ENCODE data around the gene CASTOR1. TPM values are rescaled to one million over a fixed set of nuclear protein-coding genes. Genes with fewer than 3 reads are reported as not detected.

The CASTOR1 gene
- total RNA-seq, 3 donors from 2014 or later: 1.1 to 2.9 (median 2.4) TPM

- ATAC-seq: no peak
- no peaks in the 10 kb centered on the region for H3K9me3 Mint-ChIP-seq
- H3K27me3 Mint-ChIP-seq (ENCODE audit: low read depth): no peaks in the 10 kb centered on the region
- H3K36me3 Mint-ChIP-seq (ENCODE audit: insufficient read depth): peaks cover 6% of the 10 kb centered on the region
- H3K4me1 Mint-ChIP-seq (ENCODE audit: low read depth): peaks cover 39% of the 10 kb centered on the region
- peak overlapping the region; percentile 74 for H3K4me3 Mint-ChIP-seq
- DNase-seq: peak; percentile 84
Observed at GRCh38 chr22:30262917-30263741, 26.2 kb downstream of the CASTOR1 start.

- H3K9me3 Mint-ChIP-seq: no peaks in the 10 kb centered on the region
- no peak overlapping the region for H3K4me3 Mint-ChIP-seq
- no peak for ATAC-seq
- peaks cover 30% of the 10 kb centered on the region for H3K4me1 Mint-ChIP-seq (ENCODE audit: low read depth)
- DNase-seq: no peak
- H3K36me3 Mint-ChIP-seq (ENCODE audit: insufficient read depth): peaks cover 6% of the 10 kb centered on the region
- H3K27me3 Mint-ChIP-seq (ENCODE audit: low read depth): no peaks in the 10 kb centered on the region
Observed at GRCh38 chr22:30262112-30262511, 27.2 kb downstream of the CASTOR1 start.

- Mint-ChIP-seq H3K36me3 (ENCODE audit: insufficient read depth) (peaks cover 6% of the 10 kb centered on the region), H3K9me3 (no peaks in the 10 kb centered on the region), H3K4me1 (ENCODE audit: low read depth) (peaks cover 28% of the 10 kb centered on the region), H3K27me3 (ENCODE audit: low read depth) (no peaks in the 10 kb centered on the region), H3K4me3 (no peak overlapping the region)
- DNase-seq: no peak
- no peak for ATAC-seq
Observed at GRCh38 chr22:30261134-30261533, 28.2 kb downstream of the CASTOR1 start.

- Mint-ChIP-seq H3K36me3 (ENCODE audit: insufficient read depth) (peaks cover 6% of the 10 kb centered on the region), H3K9me3 (no peaks in the 10 kb centered on the region), H3K27me3 (ENCODE audit: low read depth) (no peaks in the 10 kb centered on the region), H3K4me1 (ENCODE audit: low read depth) (peaks cover 26% of the 10 kb centered on the region), H3K4me3 (no peak overlapping the region)
- no peak for ATAC-seq
- no peak for DNase-seq
Observed at GRCh38 chr22:30260682-30261081, 28.6 kb downstream of the CASTOR1 start.

- Mint-ChIP-seq H3K9me3 (no peaks in the 10 kb centered on the region), H3K4me1 (ENCODE audit: low read depth) (peaks cover 22% of the 10 kb centered on the region)
- no peak for ATAC-seq
Observed at GRCh38 chr22:30260276-30260675, 29.0 kb downstream of the CASTOR1 start.

GRCh38 chr22:30254314-30254713 lies 35.0 kb downstream of the CASTOR1 start:
- peaks cover 16% of the 10 kb centered on the region for H3K4me1 Mint-ChIP-seq (ENCODE audit: low read depth)
- no peaks in the 10 kb centered on the region for H3K9me3 Mint-ChIP-seq
- DNase-seq (no peak), ATAC-seq (no peak)
- no peaks in the 10 kb centered on the region for H3K36me3 Mint-ChIP-seq (ENCODE audit: insufficient read depth)
- H3K4me3 Mint-ChIP-seq: no peak overlapping the region
- H3K27me3 Mint-ChIP-seq (ENCODE audit: low read depth): no peaks in the 10 kb centered on the region

More at GRCh38 chr22:30260276-30260675, 29.0 kb downstream of the CASTOR1 start:
- no peaks in the 10 kb centered on the region for H3K27me3 Mint-ChIP-seq (ENCODE audit: low read depth)
- no peak overlapping the region for H3K4me3 Mint-ChIP-seq
- H3K36me3 Mint-ChIP-seq (ENCODE audit: insufficient read depth): peaks cover 6% of the 10 kb centered on the region
- DNase-seq: no peak

GRCh38 chr22:30253205-30253852 lies 36.0 kb downstream of the CASTOR1 start:
- Mint-ChIP-seq H3K4me1 (ENCODE audit: low read depth) (peaks cover 21% of the 10 kb centered on the region), H3K27me3 (ENCODE audit: low read depth) (no peaks in the 10 kb centered on the region), H3K9me3 (no peaks in the 10 kb centered on the region), H3K4me3 (no peak overlapping the region), H3K36me3 (ENCODE audit: insufficient read depth) (no peaks in the 10 kb centered on the region)
- ATAC-seq: no peak
- no peak for DNase-seq

GRCh38 chr22:30252411-30253204 lies 36.7 kb downstream of the CASTOR1 start:
- Mint-ChIP-seq H3K4me1 (ENCODE audit: low read depth) (peaks cover 24% of the 10 kb centered on the region), H3K9me3 (no peaks in the 10 kb centered on the region), H3K36me3 (ENCODE audit: insufficient read depth) (no peaks in the 10 kb centered on the region), H3K4me3 (no peak overlapping the region), H3K27me3 (ENCODE audit: low read depth) (peaks cover 3% of the 10 kb centered on the region)
- DNase-seq (no peak), ATAC-seq (no peak)

- Mint-ChIP-seq H3K9me3 (no peaks in the 10 kb centered on the region), H3K36me3 (ENCODE audit: insufficient read depth) (no peaks in the 10 kb centered on the region), H3K4me1 (ENCODE audit: low read depth) (peaks cover 33% of the 10 kb centered on the region), H3K4me3 (no peak overlapping the region), H3K27me3 (ENCODE audit: low read depth) (peaks cover 3% of the 10 kb centered on the region)
- ATAC-seq (no peak), DNase-seq (no peak)
Observed at GRCh38 chr22:30251711-30252110, 37.6 kb downstream of the CASTOR1 start.

GRCh38 chr22:30250661-30251267 lies 38.5 kb downstream of the CASTOR1 start:
- H3K4me3 Mint-ChIP-seq: no peak overlapping the region
- peak; percentile 30 to 40 for ATAC-seq
- H3K4me1 Mint-ChIP-seq (ENCODE audit: low read depth): peaks cover 35% of the 10 kb centered on the region
- no peaks in the 10 kb centered on the region for H3K36me3 Mint-ChIP-seq (ENCODE audit: insufficient read depth)
- no peaks in the 10 kb centered on the region for H3K9me3 Mint-ChIP-seq
- no peak for DNase-seq
- peaks cover 3% of the 10 kb centered on the region for H3K27me3 Mint-ChIP-seq (ENCODE audit: low read depth)

GRCh38 chr22:30250039-30250565 lies 39.2 kb downstream of the CASTOR1 start:
- Mint-ChIP-seq H3K4me1 (ENCODE audit: low read depth) (peaks cover 39% of the 10 kb centered on the region), H3K9me3 (no peaks in the 10 kb centered on the region), H3K27me3 (ENCODE audit: low read depth) (peaks cover 3% of the 10 kb centered on the region), H3K36me3 (ENCODE audit: insufficient read depth) (peaks cover 3% of the 10 kb centered on the region), H3K4me3 (no peak overlapping the region)
- DNase-seq: no peak
- no peak for ATAC-seq

GRCh38 chr22:30249049-30250038 lies 40.0 kb downstream of the CASTOR1 start:
- DNase-seq: no peak
- no peak for ATAC-seq
- Mint-ChIP-seq H3K27me3 (ENCODE audit: low read depth) (peaks cover 3% of the 10 kb centered on the region), H3K36me3 (ENCODE audit: insufficient read depth) (peaks cover 7% of the 10 kb centered on the region), H3K4me1 (ENCODE audit: low read depth) (peaks cover 43% of the 10 kb centered on the region), H3K9me3 (no peaks in the 10 kb centered on the region), H3K4me3 (peak overlapping the region; percentile 58)

GRCh38 chr22:30248484-30248883 lies 40.8 kb downstream of the CASTOR1 start:
- Mint-ChIP-seq H3K36me3 (ENCODE audit: insufficient read depth) (peaks cover 15% of the 10 kb centered on the region), H3K4me3 (peak overlapping the region; percentile 58), H3K27me3 (ENCODE audit: low read depth) (peaks cover 3% of the 10 kb centered on the region), H3K9me3 (no peaks in the 10 kb centered on the region), H3K4me1 (ENCODE audit: low read depth) (peaks cover 50% of the 10 kb centered on the region)
- no peak for DNase-seq
- no peak for ATAC-seq
